Calu3 (cell line): ENCODE measurements around the gene TRIM47. TPM values are rescaled to one million over a fixed set of nuclear protein-coding genes. Genes with fewer than 3 reads are reported as not detected.

ENCODE experiments used
- BruUV-seq: library from RNA; stranded (reverse); fragments of 400-500 nt; replicated peaks from 2 replicates; lab custom pipeline; 2021; lab: Mats Ljungman, UMichigan
- CTCF ChIA-PET: fragments of 300-600 bp; sonication (Branson Sonifier 250); formaldehyde crosslinking; loops from one replicate; lab custom pipeline; 2022; ENCODE audit warnings: antibody characterized with exemption; lab: Charles Lee
- DNase-seq: peaks from one replicate; pipeline ENCODE4 v3.0.0; 2022
- H3K27ac Mint-ChIP-seq: one replicate; pipeline ENCODE4 v1.8.0; 2022; ENCODE audit warnings: mixed read lengths; ENCODE audit not compliant: unreplicated experiment
- H3K27me3 Mint-ChIP-seq: one replicate; pipeline ENCODE4 v1.8.0; 2022; ENCODE audit warnings: mixed read lengths; ENCODE audit not compliant: unreplicated experiment
- H3K36me3 Mint-ChIP-seq: one replicate; pipeline ENCODE4 v1.8.0; 2022; ENCODE audit warnings: mild to moderate bottlenecking, moderate library complexity, mixed read lengths; ENCODE audit not compliant: insufficient read depth, unreplicated experiment
- H3K4me1 Mint-ChIP-seq: one replicate; pipeline ENCODE4 v1.8.0; 2022; ENCODE audit warnings: mild to moderate bottlenecking, low read depth, mixed read lengths; ENCODE audit not compliant: unreplicated experiment
- H3K4me3 Mint-ChIP-seq: one replicate; pipeline ENCODE4 v1.8.0; 2022; ENCODE audit warnings: mild to moderate bottlenecking, low read depth, moderate library complexity, mixed read lengths; ENCODE audit not compliant: unreplicated experiment
- H3K9me3 Mint-ChIP-seq: one replicate; pipeline ENCODE4 v1.8.0; 2022; ENCODE audit warnings: low read depth, mixed read lengths; ENCODE audit not compliant: unreplicated experiment
- CTCF ChIP-seq: fragments of 200-600 bp; IDR thresholded peaks from one replicate; pipeline ENCODE4 v1.8.0; 2022; ENCODE audit warnings: antibody characterized with exemption; ENCODE audit not compliant: unreplicated experiment
- intact Hi-C: fragments of 100-400 bp; cut with micrococcal nuclease; formaldehyde crosslinking; loops from one replicate; pipeline ENCODE4 v1.10.0; 2022; ENCODE audit not compliant: unreplicated experiment
- total RNA-seq: library from RNA; stranded (reverse); gene quantifications from 2 replicates; pipeline ENCODE4 v1.2.3, GENCODE V29; 2022

TRIM47 gene
- total RNA-seq, 1 experiment from 2014 or later, result 54.1 TPM

DNA sequence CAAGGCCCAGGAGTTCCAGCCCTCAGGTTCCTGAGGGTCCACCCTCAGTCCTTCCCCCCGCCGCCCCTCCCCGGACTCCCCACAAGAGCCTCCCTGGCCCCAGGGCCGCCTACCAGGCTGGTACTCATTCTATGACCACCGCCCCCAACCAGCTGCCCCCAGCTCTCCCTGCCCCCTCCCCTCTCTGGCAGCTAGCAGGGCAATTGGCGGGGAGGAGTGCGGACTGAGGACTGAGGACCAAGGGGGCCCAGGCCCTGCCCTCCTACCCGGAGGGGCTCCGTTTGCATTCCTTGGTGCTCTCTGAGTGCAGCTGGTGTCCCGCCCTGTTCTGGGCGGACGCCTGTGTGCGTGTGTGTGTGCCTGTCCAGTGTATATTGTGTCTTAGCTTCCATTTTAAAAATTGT, 53.2 kb downstream of the TRIM47 start:
- intact Hi-C loops, result no loop called here
- peaks cover 78% of the 10 kb centered on the region for H3K36me3 Mint-ChIP-seq
- H3K27me3 Mint-ChIP-seq, result no peaks in the 10 kb centered on the region
- H3K4me3 Mint-ChIP-seq, result no peak overlapping the region
- DNase-seq, result no peak
- no TSS peak for BruUV-seq
- no peak for TF ChIP-seq CTCF
- no peaks in the 10 kb centered on the region for H3K9me3 Mint-ChIP-seq
- H3K4me1 Mint-ChIP-seq, result peaks cover 6% of the 10 kb centered on the region
- H3K27ac Mint-ChIP-seq, result peak overlapping the region; percentile 25
- CTCF ChIA-PET, result interaction anchor here (0.8 kb wide), 1 partner anchor 20 kb away, joined by 3 read pairs; no protein-coding TSS in a partner anchor

- peaks cover 77% of the 10 kb centered on the region for H3K36me3 Mint-ChIP-seq
- CTCF ChIA-PET, result no interaction called here
- BruUV-seq, result no TSS peak
- no peak overlapping the region for H3K4me3 Mint-ChIP-seq
- H3K27me3 Mint-ChIP-seq, result no peaks in the 10 kb centered on the region
- intact Hi-C loops, result no loop called here
- no peak for DNase-seq
- peaks cover 6% of the 10 kb centered on the region for H3K4me1 Mint-ChIP-seq
- no peak for TF ChIP-seq CTCF
- no peaks in the 10 kb centered on the region for H3K9me3 Mint-ChIP-seq
- H3K27ac Mint-ChIP-seq, result peak overlapping the region; percentile 27
These were observed 53.7 kb downstream of the TRIM47 start for GRCh38 chr17:75824666-75825065.

Other genes starting within 250 kb of the TRIM47 start
- 1.9 and 3.5 TPM in 2 replicates for gene SMIM5, start 245.1 kb downstream of the TRIM47 start, total RNA-seq
- gene RECQL5, start 211.4 kb downstream of the TRIM47 start, total RNA-seq, result 71.3 and 87.3 TPM in 2 replicates
- 96.4 and 98.4 TPM in 2 replicates for gene SAP30BP, start 211.2 kb downstream of the TRIM47 start, total RNA-seq
- 253 and 301 TPM in 2 replicates for gene ITGB4, start 157.1 kb downstream of the TRIM47 start, total RNA-seq
- gene GALK1, start 113.4 kb downstream of the TRIM47 start, total RNA-seq, result 20.4 and 20.5 TPM in 2 replicates
- 26.0 and 29.7 TPM in 2 replicates for gene UNK, start 93.8 kb downstream of the TRIM47 start, total RNA-seq
- 103 and 104 TPM in 2 replicates for gene UNC13D, start 34.2 kb downstream of the TRIM47 start, total RNA-seq
- 126 and 133 TPM in 2 replicates for gene WBP2, start 23.2 kb downstream of the TRIM47 start, total RNA-seq
- 15.4 and 18.9 TPM in 2 replicates for gene TRIM65, start 18.4 kb upstream of the TRIM47 start, total RNA-seq
- gene MRPL38, start 26.3 kb upstream of the TRIM47 start, total RNA-seq, result 112 and 130 TPM in 2 replicates
- 32.6 and 33.6 TPM in 2 replicates for gene FBF1, start 62.5 kb upstream of the TRIM47 start, total RNA-seq
- 53.1 and 57.3 TPM in 2 replicates for gene ACOX1, start 100.6 kb upstream of the TRIM47 start, total RNA-seq
- gene TEN1, start 100.7 kb upstream of the TRIM47 start, total RNA-seq, result 15.3 and 15.8 TPM in 2 replicates
- 9.4 and 9.8 TPM in 2 replicates for gene CDK3, start 122.3 kb upstream of the TRIM47 start, total RNA-seq
- gene EVPL, start 148.7 kb upstream of the TRIM47 start, total RNA-seq, result 51.8 and 59.7 TPM in 2 replicates
- 80.7 and 84.5 TPM in 2 replicates for gene SRP68, start 193.9 kb upstream of the TRIM47 start, total RNA-seq
- 0.27 and 0.61 TPM in 2 replicates for gene GALR2, start 196.2 kb upstream of the TRIM47 start, total RNA-seq
- 0.17 and 0.34 TPM in 2 replicates for gene ZACN, start 200.6 kb upstream of the TRIM47 start, total RNA-seq
- 122 and 137 TPM in 2 replicates for gene EXOC7, start 225.2 kb upstream of the TRIM47 start, total RNA-seq